Stimulated activated effector memory CD8-positive, alpha-beta T cell treated with anti-CD3 and anti-CD28 coated beads, Interleukin-12 subunit alpha, Interleukin-12 subunit beta, amount 100 ng/mL, for 72 hours (primary cell): ENCODE results near the gene GID4.

Experiments
- ATAC-seq: fragments of 150-1000 bp; cut with Tn5 transposase; 2 replicates; pipeline ENCODE4 v1.10.0; 2021
- DNase-seq, 2 donors: peaks; one replicate each; pipeline ENCODE4 v3.0.0; 2021 to 2022; ENCODE audit warnings: low spot score in 2 of 2
- H3K27ac Mint-ChIP-seq: one replicate; pipeline ENCODE4 v1.8.0; 2022; ENCODE audit warnings: mild to moderate bottlenecking, mixed read lengths
- H3K36me3 Mint-ChIP-seq: one replicate; pipeline ENCODE4 v1.8.0; 2022; ENCODE audit warnings: mild to moderate bottlenecking, mixed read lengths
- H3K4me1 Mint-ChIP-seq: one replicate; pipeline ENCODE4 v1.8.0; 2022; ENCODE audit warnings: mixed read lengths
- H3K4me3 Mint-ChIP-seq: one replicate; pipeline ENCODE4 v1.8.0; 2022; ENCODE audit warnings: mild to moderate bottlenecking, mixed read lengths
- H3K9me3 Mint-ChIP-seq: one replicate; pipeline ENCODE4 v1.8.0; 2022; ENCODE audit warnings: mixed read lengths

GID4 gene

DNA sequence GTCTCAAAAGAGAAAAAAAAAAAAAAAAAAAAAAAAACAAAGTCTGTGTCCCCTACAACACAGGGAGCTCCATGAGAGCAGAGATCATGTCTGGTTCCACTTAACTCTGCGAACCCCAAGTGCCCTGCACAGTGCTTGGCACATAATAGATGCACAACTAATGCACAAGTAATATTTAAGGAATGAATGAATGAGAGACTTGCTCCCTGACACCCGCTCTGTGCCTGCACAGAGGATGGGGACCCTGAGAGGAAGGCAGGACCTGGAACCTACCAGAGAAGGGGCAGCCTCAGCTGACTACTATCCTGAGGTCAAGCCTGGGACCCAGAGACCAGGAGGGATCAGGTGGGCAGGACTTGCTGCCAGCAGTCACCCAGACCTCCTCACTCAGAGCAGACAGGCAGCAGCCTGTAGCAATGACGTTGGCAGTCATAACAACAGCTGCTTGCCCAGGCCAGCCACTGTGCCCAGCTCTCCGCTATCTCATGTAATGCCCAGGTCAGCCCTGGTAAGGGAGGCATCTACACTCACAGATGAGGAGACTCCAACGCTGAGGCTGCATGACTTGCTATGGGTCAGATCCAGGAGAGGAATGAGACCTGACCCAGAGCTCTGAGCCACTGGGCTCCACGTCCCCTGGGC, 72.2 kb downstream of the GID4 start:
- Mint-ChIP-seq H3K27ac (no peak overlapping the region), H3K4me3 (no peak overlapping the region), H3K36me3 (peaks cover 8% of the 10 kb centered on the region), H3K4me1 (no peaks in the 10 kb centered on the region), H3K9me3 (no peaks in the 10 kb centered on the region)
- ATAC-seq (no peak), DNase-seq (no peak)

DNA sequence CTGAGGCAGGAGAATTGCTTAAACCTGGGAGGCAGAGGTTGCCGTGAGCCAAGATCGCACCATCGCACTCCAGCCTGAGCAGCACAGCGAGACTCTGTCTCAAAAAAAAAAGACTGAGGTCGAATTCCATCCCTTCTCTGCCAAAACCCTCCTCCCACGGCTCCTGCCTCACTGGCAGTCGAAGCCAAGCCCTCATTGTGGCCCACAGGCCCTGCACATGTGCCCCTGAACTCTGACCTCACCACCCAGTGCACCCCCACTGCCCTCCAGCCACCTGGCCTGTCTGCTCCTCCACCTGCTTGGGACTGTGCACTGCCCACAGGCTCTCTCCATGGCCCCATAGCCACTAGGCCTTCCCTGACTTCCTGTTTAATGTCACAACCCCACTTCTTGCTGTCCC, 76.3 kb downstream of the GID4 start:
- H3K4me3 Mint-ChIP-seq: no peak overlapping the region
- DNase-seq (no peak), ATAC-seq (no peak)
- H3K9me3 Mint-ChIP-seq: peaks cover 3% of the 10 kb centered on the region
- no peaks in the 10 kb centered on the region for H3K4me1 Mint-ChIP-seq
- H3K27ac Mint-ChIP-seq: no peak overlapping the region
- no peaks in the 10 kb centered on the region for H3K36me3 Mint-ChIP-seq

DNA sequence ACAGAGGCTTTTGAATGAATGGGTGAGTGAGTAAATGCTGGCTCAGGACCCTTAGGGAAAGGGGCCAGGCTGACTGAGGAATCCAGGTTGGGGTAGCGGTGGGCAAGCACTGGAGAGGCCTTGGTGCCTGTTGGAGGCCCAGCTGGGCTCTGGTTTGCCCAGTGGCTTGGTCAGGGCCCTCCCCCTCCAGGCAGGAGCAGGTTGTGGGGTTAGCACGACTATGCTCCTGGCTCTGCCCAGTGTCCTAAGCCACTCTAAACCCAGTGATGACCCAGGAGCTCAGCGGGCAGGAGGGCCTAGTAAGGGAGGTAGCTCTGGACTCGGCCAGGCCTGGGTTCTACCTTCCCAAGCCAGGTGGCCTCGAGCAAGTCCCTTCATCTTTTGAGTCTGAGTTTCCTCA, 76.9 kb downstream of the GID4 start:
- no peak for ATAC-seq
- Mint-ChIP-seq H3K4me1 (no peaks in the 10 kb centered on the region), H3K36me3 (no peaks in the 10 kb centered on the region), H3K4me3 (no peak overlapping the region), H3K27ac (no peak overlapping the region), H3K9me3 (peaks cover 3% of the 10 kb centered on the region)
- no peak for DNase-seq

DNA sequence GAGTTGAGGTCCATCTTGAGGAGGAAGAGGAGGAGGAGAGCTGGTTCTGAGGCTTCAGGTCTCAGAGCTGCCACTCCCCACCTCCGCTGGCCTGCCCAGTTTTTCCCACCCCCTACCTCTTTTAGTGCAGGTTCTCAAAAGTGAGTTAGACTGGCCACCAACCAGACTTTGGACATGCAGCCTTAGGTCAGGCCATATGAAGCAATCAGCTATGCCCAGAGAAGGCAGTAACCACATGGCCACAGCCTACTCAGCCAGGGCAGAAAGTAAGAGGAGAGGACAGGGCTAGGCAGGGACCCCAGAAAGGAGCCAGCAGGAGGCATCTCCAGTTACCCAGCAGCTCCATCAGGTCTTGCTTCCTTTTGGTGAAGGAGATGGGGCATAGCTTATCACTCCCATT, 78.3 kb downstream of the GID4 start:
- ATAC-seq: no peak
- Mint-ChIP-seq H3K36me3 (no peaks in the 10 kb centered on the region), H3K4me3 (no peak overlapping the region), H3K27ac (no peak overlapping the region), H3K9me3 (peaks cover 3% of the 10 kb centered on the region), H3K4me1 (no peaks in the 10 kb centered on the region)
- no peak for DNase-seq
